ENCODE results near the gene AKTIP.

The AKTIP gene

GRCh38 chr16:53504665-53505064, 1.7 kb upstream of the AKTIP start:
- peak; percentile 39 for DNase-seq (ENCODE audit: low read depth, low spot score)
- no peak overlapping the region for H3K4me3 ChIP-seq (ENCODE audit: low read depth, low read length)
- no peak for TF ChIP-seq CTCF (IDR thresholded peaks at IDR 0.05; ENCODE audit: low read depth, low read length)
- in situ Hi-C loops (cut with HindIII; ENCODE audit: low sequenced_read_pairs): loop anchor here (5.0 kb wide), 1 partner anchor 47 kb away; no protein-coding TSS in a partner anchor

- no peak for TF ChIP-seq CTCF (IDR thresholded peaks at IDR 0.05; ENCODE audit: low read depth, low read length)
- peak overlapping the region; percentile 57 for H3K4me3 ChIP-seq (ENCODE audit: low read depth, low read length)
- in situ Hi-C loops (cut with HindIII; ENCODE audit: low sequenced_read_pairs): loop anchor here (5.0 kb wide), 1 partner anchor 47 kb away; no protein-coding TSS in a partner anchor
- peak; percentile 46 for DNase-seq (ENCODE audit: low read depth, low spot score)
These were observed 1.1 kb upstream of the AKTIP start for GRCh38 chr16:53503991-53504663.

DNA sequence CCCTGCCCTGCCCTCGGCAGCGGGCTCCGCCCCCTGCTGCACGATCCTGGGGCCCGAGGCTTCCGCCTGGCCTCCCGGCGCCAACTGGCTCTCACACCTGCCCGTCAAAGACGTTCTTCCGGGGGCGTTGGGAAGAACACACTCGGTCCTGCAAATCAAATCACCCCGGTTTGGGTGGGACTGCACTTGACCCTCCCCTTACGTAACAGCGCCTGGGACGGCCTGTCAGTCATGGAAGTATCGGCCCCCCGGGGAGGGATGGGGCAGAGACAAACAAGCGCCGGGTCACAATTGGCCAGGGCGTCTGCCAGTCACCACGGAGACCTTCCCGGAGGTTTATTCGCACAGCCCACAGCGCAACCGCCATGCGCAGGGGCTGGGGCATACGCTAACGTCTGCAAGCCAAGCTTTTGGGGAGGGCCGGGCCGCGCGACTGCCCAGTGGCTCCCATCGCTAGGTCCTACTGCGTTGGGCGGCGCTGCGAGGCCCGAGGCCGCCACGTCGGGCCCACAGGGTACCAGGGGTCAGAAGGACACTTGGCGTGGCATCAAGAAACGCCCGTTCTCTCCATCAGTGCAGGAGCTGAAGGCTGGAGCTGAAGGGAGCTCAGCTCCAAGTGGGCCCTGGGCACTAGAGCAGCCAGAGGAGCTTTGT, 388 bp upstream of the AKTIP start:
- no peak for TF ChIP-seq CTCF (IDR thresholded peaks at IDR 0.05; ENCODE audit: low read depth, low read length)
- in situ Hi-C loops (cut with HindIII; ENCODE audit: low sequenced_read_pairs): loop anchor here (5.0 kb wide), 1 partner anchor 46 kb away; no protein-coding TSS in a partner anchor
- peak overlapping the region; percentile 74 for H3K4me3 ChIP-seq (ENCODE audit: low read depth, low read length)
- DNase-seq (ENCODE audit: low read depth, low spot score): peak; percentile 100

- in situ Hi-C loops (cut with HindIII; ENCODE audit: low sequenced_read_pairs): loop anchor here (5.0 kb wide), 1 partner anchor 44 kb away; no protein-coding TSS in a partner anchor
- no peak overlapping the region for H3K4me3 ChIP-seq (ENCODE audit: low read depth, low read length)
- DNase-seq (ENCODE audit: low read depth, low spot score): no peak
- no peak for TF ChIP-seq CTCF (IDR thresholded peaks at IDR 0.05; ENCODE audit: low read depth, low read length)
These were observed 1.7 kb downstream of the AKTIP start for GRCh38 chr16:53501216-53501859.

GRCh38 chr16:53498984-53499383, 4.0 kb downstream of the AKTIP start:
- H3K4me3 ChIP-seq (ENCODE audit: low read depth, low read length): no peak overlapping the region
- no peak for DNase-seq (ENCODE audit: low read depth, low spot score)
- TF ChIP-seq CTCF (IDR thresholded peaks at IDR 0.05; ENCODE audit: low read depth, low read length): no peak
- in situ Hi-C loops (cut with HindIII; ENCODE audit: low sequenced_read_pairs): no loop called here

- no peak for DNase-seq (ENCODE audit: low read depth, low spot score)
- no peak overlapping the region for H3K4me3 ChIP-seq (ENCODE audit: low read depth, low read length)
- in situ Hi-C loops (cut with HindIII; ENCODE audit: low sequenced_read_pairs): no loop called here
- no peak for TF ChIP-seq CTCF (IDR thresholded peaks at IDR 0.05; ENCODE audit: low read depth, low read length)
These were observed 7.7 kb downstream of the AKTIP start for GRCh38 chr16:53495325-53495724.

All from astrocyte of the spinal cord (primary cell).